Measurements from ENCODE around the gene CLEC10A.

DNA sequence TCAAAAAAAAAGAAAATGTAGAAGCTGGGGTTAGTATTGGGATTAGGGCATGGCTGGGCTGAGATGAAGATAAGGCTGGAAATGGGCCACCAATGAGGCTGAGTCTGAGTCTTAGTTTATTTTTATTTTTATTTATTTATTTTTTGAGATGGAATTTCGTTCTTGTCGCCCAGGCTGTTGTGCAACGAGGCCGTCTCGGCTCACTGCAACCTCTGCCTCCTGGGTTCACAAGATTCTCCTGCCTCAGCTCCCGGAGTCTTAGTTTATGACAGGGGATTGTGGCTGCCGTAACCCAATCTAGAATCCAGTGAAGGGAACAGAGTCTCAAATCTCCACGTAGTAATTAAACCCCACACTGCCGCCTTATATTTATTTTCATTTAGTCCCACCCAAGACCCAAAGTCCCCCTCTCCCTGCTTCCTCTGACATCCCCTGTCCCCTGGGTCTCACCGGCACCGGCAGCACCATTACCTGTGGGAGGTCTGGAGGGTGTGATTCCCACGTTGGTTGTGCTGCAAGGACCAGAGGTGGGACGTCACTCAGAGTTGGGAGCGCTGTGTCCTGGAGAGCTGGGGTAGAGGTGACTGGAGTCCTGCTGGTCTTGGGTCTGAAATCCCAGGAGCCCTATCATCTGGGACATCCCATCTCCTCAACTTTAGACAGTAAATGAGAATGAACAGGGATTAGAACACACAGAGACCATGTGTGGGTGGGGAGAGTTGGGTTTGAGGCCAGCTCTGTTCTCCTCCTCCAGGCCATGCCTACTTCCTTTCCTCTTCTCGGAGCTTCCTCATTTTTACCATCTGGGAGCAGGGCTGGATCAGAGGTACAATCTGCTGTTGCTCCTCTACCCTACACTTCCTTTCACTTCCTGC, at the start of gene CLEC10A:
- TF ChIP-seq, protein P1, sequence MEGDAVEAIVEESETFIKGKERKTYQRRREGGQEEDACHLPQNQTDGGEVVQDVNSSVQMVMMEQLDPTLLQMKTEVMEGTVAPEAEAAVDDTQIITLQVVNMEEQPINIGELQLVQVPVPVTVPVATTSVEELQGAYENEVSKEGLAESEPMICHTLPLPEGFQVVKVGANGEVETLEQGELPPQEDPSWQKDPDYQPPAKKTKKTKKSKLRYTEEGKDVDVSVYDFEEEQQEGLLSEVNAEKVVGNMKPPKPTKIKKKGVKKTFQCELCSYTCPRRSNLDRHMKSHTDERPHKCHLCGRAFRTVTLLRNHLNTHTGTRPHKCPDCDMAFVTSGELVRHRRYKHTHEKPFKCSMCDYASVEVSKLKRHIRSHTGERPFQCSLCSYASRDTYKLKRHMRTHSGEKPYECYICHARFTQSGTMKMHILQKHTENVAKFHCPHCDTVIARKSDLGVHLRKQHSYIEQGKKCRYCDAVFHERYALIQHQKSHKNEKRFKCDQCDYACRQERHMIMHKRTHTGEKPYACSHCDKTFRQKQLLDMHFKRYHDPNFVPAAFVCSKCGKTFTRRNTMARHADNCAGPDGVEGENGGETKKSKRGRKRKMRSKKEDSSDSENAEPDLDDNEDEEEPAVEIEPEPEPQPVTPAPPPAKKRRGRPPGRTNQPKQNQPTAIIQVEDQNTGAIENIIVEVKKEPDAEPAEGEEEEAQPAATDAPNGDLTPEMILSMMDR (IDR thresholded peaks at IDR 0.05) = no peak
- TF ChIP-seq POLR2A (IDR thresholded peaks at IDR 0.05) (no peak), POLR2AphosphoS5 (IDR thresholded peaks at IDR 0.05) (no peak)
